ENCODE measurements around the gene ANXA2R. TPM values are rescaled to one million over a fixed set of nuclear protein-coding genes. Genes with fewer than 3 reads are reported as not detected.

ANXA2R gene
- total and polyA plus RNA-seq, 9 of the 15 experiments (the other 6 are each of a cell fraction or from before 2014, with no cell fraction given) = 2.1 to 4.8 (median 3.4) TPM

DNA sequence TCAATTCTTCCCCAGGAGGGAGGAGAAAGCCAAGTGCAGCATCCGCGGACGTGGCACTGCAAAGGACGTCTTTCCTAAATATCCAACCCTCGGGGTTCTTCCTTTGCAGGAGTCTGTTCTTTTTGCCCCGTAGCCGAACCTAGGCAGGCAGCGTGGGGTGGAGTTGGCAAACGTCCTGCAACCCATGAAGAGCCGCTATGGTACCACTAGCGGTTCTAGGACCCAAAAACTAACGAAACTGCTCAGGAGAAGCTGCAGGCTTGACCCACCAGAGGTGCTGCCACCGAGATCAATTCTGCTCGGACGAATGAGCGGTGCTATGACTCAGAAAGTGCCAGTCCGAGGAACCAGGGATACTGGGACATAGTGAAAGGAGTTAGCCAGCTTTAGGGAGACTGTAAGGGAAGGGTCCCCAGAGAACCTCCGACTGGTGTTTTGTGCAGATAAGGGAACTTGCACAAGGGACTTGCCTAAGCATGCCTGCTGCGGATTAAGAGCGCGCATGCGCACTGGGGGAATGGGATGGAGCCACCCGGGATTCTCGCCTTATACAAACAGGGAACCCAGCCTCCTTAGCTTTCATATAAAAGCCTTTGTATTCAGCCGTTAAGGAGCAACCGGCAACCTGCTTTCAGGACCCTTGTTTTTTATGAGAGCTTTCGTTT, 32.7 kb downstream of the ANXA2R start (continued):
- TF ChIP-seq, protein P1, sequence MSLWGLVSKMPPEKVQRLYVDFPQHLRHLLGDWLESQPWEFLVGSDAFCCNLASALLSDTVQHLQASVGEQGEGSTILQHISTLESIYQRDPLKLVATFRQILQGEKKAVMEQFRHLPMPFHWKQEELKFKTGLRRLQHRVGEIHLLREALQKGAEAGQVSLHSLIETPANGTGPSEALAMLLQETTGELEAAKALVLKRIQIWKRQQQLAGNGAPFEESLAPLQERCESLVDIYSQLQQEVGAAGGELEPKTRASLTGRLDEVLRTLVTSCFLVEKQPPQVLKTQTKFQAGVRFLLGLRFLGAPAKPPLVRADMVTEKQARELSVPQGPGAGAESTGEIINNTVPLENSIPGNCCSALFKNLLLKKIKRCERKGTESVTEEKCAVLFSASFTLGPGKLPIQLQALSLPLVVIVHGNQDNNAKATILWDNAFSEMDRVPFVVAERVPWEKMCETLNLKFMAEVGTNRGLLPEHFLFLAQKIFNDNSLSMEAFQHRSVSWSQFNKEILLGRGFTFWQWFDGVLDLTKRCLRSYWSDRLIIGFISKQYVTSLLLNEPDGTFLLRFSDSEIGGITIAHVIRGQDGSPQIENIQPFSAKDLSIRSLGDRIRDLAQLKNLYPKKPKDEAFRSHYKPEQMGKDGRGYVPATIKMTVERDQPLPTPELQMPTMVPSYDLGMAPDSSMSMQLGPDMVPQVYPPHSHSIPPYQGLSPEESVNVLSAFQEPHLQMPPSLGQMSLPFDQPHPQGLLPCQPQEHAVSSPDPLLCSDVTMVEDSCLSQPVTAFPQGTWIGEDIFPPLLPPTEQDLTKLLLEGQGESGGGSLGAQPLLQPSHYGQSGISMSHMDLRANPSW (CRISPR knock-in tag; IDR thresholded peaks at IDR 0.05) = peak; percentile 53; the same call in 1 of the 2 replicates
- peak; percentile 9 for TF ChIP-seq NEUROD1 (IDR thresholded peaks at IDR 0.05; ENCODE audit: borderline replicate concordance, low read depth, low read length, partially characterized antibody)
- no peak for TF ChIP-seq RHOXF2B (CRISPR knock-in tag; conservative IDR thresholded peaks at IDR 0.05)
- TF ChIP-seq, protein P2, sequence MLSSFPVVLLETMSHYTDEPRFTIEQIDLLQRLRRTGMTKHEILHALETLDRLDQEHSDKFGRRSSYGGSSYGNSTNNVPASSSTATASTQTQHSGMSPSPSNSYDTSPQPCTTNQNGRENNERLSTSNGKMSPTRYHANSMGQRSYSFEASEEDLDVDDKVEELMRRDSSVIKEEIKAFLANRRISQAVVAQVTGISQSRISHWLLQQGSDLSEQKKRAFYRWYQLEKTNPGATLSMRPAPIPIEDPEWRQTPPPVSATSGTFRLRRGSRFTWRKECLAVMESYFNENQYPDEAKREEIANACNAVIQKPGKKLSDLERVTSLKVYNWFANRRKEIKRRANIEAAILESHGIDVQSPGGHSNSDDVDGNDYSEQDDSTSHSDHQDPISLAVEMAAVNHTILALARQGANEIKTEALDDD (IDR thresholded peaks at IDR 0.05) = peak; percentile 47
- TF ChIP-seq POLR3A (IDR thresholded peaks at IDR 0.05; ENCODE audit: borderline replicate concordance, extremely low read depth, insufficient read depth, insufficient read length) = no peak
- TF ChIP-seq ZKSCAN1 (IDR thresholded peaks at IDR 0.05; ENCODE audit: low read depth, low read length) = peak; percentile 32; the same call in 1 of the 2 replicates
- TF ChIP-seq, protein P3, sequence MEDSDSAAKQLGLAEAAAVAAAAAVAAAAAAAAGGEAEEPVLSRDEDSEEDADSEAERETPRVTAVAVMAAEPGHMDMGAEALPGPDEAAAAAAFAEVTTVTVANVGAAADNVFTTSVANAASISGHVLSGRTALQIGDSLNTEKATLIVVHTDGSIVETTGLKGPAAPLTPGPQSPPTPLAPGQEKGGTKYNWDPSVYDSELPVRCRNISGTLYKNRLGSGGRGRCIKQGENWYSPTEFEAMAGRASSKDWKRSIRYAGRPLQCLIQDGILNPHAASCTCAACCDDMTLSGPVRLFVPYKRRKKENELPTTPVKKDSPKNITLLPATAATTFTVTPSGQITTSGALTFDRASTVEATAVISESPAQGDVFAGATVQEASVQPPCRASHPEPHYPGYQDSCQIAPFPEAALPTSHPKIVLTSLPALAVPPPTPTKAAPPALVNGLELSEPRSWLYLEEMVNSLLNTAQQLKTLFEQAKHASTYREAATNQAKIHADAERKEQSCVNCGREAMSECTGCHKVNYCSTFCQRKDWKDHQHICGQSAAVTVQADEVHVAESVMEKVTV (CRISPR knock-in tag; IDR thresholded peaks at IDR 0.05) = no peak
- no peak for TF ChIP-seq THRAP3 (IDR thresholded peaks at IDR 0.05; ENCODE audit: borderline replicate concordance)
- TF ChIP-seq NFYB (IDR thresholded peaks at IDR 0.05; ENCODE audit: extremely low read depth, insufficient read length) = no peak
- TF ChIP-seq, protein P4, sequence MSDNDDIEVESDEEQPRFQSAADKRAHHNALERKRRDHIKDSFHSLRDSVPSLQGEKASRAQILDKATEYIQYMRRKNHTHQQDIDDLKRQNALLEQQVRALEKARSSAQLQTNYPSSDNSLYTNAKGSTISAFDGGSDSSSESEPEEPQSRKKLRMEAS (CRISPR knock-in tag; IDR thresholded peaks at IDR 0.05) = no peak
- TF ChIP-seq CTBP1 (IDR thresholded peaks at IDR 0.05; ENCODE audit: borderline replicate concordance) = peak; percentile 20; the same call in 1 of the 2 replicates
- no peak for TF ChIP-seq FOXP1 (CRISPR knock-in tag; IDR thresholded peaks at IDR 0.05)
- TF ChIP-seq, protein P5, sequence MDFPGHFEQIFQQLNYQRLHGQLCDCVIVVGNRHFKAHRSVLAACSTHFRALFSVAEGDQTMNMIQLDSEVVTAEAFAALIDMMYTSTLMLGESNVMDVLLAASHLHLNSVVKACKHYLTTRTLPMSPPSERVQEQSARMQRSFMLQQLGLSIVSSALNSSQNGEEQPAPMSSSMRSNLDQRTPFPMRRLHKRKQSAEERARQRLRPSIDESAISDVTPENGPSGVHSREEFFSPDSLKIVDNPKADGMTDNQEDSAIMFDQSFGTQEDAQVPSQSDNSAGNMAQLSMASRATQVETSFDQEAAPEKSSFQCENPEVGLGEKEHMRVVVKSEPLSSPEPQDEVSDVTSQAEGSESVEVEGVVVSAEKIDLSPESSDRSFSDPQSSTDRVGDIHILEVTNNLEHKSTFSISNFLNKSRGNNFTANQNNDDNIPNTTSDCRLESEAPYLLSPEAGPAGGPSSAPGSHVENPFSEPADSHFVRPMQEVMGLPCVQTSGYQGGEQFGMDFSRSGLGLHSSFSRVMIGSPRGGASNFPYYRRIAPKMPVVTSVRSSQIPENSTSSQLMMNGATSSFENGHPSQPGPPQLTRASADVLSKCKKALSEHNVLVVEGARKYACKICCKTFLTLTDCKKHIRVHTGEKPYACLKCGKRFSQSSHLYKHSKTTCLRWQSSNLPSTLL (IDR thresholded peaks at IDR 0.05) = no peak
- TF ChIP-seq, protein P6, sequence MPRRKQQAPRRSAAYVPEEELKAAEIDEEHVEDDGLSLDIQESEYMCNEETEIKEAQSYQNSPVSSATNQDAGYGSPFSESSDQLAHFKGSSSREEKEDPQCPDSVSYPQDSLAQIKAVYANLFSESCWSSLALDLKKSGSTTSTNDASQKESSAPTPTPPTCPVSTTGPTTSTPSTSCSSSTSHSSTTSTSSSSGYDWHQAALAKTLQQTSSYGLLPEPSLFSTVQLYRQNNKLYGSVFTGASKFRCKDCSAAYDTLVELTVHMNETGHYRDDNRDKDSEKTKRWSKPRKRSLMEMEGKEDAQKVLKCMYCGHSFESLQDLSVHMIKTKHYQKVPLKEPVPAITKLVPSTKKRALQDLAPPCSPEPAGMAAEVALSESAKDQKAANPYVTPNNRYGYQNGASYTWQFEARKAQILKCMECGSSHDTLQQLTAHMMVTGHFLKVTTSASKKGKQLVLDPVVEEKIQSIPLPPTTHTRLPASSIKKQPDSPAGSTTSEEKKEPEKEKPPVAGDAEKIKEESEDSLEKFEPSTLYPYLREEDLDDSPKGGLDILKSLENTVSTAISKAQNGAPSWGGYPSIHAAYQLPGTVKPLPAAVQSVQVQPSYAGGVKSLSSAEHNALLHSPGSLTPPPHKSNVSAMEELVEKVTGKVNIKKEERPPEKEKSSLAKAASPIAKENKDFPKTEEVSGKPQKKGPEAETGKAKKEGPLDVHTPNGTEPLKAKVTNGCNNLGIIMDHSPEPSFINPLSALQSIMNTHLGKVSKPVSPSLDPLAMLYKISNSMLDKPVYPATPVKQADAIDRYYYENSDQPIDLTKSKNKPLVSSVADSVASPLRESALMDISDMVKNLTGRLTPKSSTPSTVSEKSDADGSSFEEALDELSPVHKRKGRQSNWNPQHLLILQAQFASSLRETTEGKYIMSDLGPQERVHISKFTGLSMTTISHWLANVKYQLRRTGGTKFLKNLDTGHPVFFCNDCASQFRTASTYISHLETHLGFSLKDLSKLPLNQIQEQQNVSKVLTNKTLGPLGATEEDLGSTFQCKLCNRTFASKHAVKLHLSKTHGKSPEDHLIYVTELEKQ (CRISPR knock-in tag; IDR thresholded peaks at IDR 0.05) = no peak
- no peak for TF ChIP-seq L3MBTL2 (IDR thresholded peaks at IDR 0.05)
- no peak for TF ChIP-seq GABPB2 (CRISPR knock-in tag; conservative IDR thresholded peaks at IDR 0.05)

Data from K562 (cell line).